Coronary artery (tissue), 2 donors: ENCODE results near the gene SLC35A4.

Source experiments
- DNase-seq: peaks from one replicate; pipeline ENCODE4 v3.0.0-alpha.2; 2017; ENCODE audit warnings: low spot score
- H3K27ac ChIP-seq, 2 donors: fragments of 200-600 bp; sonication (generic); one replicate each; pipeline ENCODE4 v1.5.1; 2016 to 2019
- H3K4me3 ChIP-seq: fragments of 200-600 bp; sonication (generic); 2 replicates; pipeline ENCODE4 v1.5.1; 2016; ENCODE audit warnings: mild to moderate bottlenecking, moderate library complexity
- CTCF ChIP-seq: fragments of 200-600 bp; sonication (generic); IDR thresholded peaks from one replicate; pipeline ENCODE4 v1.5.1; 2019; ENCODE audit warnings: antibody characterized with exemption

Gene SLC35A4

GRCh38 chr5:140546851-140547507 lies 17.6 kb upstream of the SLC35A4 start:
- TF ChIP-seq CTCF = no peak
- Histone ChIP-seq H3K4me3 (peak overlapping the region; percentile 88), H3K27ac (peak overlapping the region; percentile 99)
- no peak for DNase-seq

- peak within 1 kb of the TSS; percentile 99 for H3K27ac ChIP-seq
- peak; percentile 98 for DNase-seq
- TF ChIP-seq CTCF = peak; percentile 28
- peak within 1 kb of the TSS; percentile 88 for H3K4me3 ChIP-seq
These were observed 16.9 kb upstream of the SLC35A4 start, which contains the start of gene EIF4EBP3 for GRCh38 chr5:140547508-140548299. Gene EIF4EBP3, plus strand, starts transcription at chr5:140547662. Its CDS starts 76 bp downstream, at chr5:140547738.

- DNase-seq = no peak
- peak overlapping the region; percentile 88 for H3K4me3 ChIP-seq
- TF ChIP-seq CTCF = no peak
- peak overlapping the region; percentile 99 for H3K27ac ChIP-seq
These were observed 16.3 kb upstream of the SLC35A4 start for GRCh38 chr5:140548300-140548688.

- Histone ChIP-seq H3K4me3 (peak overlapping the region; percentile 88), H3K27ac (peak overlapping the region; percentile 99)
- TF ChIP-seq CTCF = no peak
- DNase-seq = no peak
These were observed 15.8 kb upstream of the SLC35A4 start for GRCh38 chr5:140548791-140549190.

- H3K4me3 ChIP-seq = no peak overlapping the region
- no peak for DNase-seq
- TF ChIP-seq CTCF = no peak
- H3K27ac ChIP-seq = peak overlapping the region; percentile 99
These were observed 15.1 kb upstream of the SLC35A4 start for GRCh38 chr5:140549237-140550144.

- no peak for TF ChIP-seq CTCF
- H3K27ac ChIP-seq = peak overlapping the region; percentile 99
- DNase-seq = no peak
- no peak overlapping the region for H3K4me3 ChIP-seq
These were observed 14.2 kb upstream of the SLC35A4 start for GRCh38 chr5:140550147-140551079.
